GM12878 (cell line): Measurements from ENCODE around the gene CCNJL. TPM values are rescaled to one million over a fixed set of nuclear protein-coding genes. Genes with fewer than 3 reads are reported as not detected.

Source experiments
- ATF7 ChIP-seq: fragments of 450-650 bp; IDR thresholded peaks from 2 replicates; pipeline ENCODE4 v1.6.1; 2016; ENCODE audit warnings: low read depth, mild to moderate bottlenecking
- ELK1 ChIP-seq: IDR thresholded peaks from 2 replicates; pipeline ENCODE4 v1.6.1; 2012; ENCODE audit warnings: low read depth, low read length, improper control_type of control experiment
- MTA3 ChIP-seq: IDR thresholded peaks from 2 replicates; pipeline ENCODE4 v1.6.1; 2012; ENCODE audit warnings: low read length, inconsistent platforms, borderline replicate concordance
- PRDM15 ChIP-seq: fragments of 450-650 bp; formaldehyde crosslinking; IDR thresholded peaks from 2 replicates; pipeline ENCODE4 v1.4.0; 2020; ENCODE audit warnings: mild to moderate bottlenecking, moderate library complexity
- ZNF217 ChIP-seq: fragments of 450-650 bp; IDR thresholded peaks from 2 replicates; pipeline ENCODE4 v1.6.1; 2017; ENCODE audit warnings: antibody characterized with exemption, mild to moderate bottlenecking
- ZNF687 ChIP-seq: fragments of 450-650 bp; IDR thresholded peaks from 2 replicates; pipeline ENCODE4 v1.6.1; 2017; ENCODE audit warnings: mild to moderate bottlenecking, moderate library complexity
- polyA plus RNA-seq, 11 experiments: library from polyadenylated mRNA; depleted of rRNA in 4 of 11; unstranded in 6 of 11; stranded (reverse) in 5 of 11; fragments of >200 nt; fragmentation: Nextera tagmentation in 4 of 11; fragmentation: Illumina TruSeq in 1 of 11; extraction: Ambion mirVana in 4 of 11; extraction: Trizol in 1 of 11; gene quantifications; 1 replicate in 1 of 11; 2 replicates in 10 of 11; pipeline versions ENCODE4 v1.2.1 to v1.2.3, GENCODE V29; 2011 to 2016; ENCODE audit warnings: inconsistent platforms in 2 of 11, missing spikeins in 2 of 11, low read depth in 1 of 11
- total RNA-seq, 4 experiments: library from RNA; depleted of rRNA in 3 of 4; stranded (reverse); fragments of >200 nt in 3 of 4; fragmentation: Illumina TruSeq in 1 of 4; extraction: Trizol in 1 of 4; gene quantifications; 2 replicates each; pipeline versions ENCODE4 v1.2.1 to v1.2.3, GENCODE V29; 2013 to 2021

CCNJL gene
- total and polyA plus RNA-seq, 10 of the 15 experiments (the other 5 are each of a cell fraction or from before 2014, with no cell fraction given): 0.09 to 0.20 (median 0.10) TPM; not detected in 7

GRCh38 chr5:160354666-160355065 lies 42.3 kb upstream of the CCNJL start (continued):
- TF ChIP-seq PRDM15 (CRISPR knock-in tag) (no peak), ELK1 (no peak), MTA3 (no peak), ZNF687 (no peak), ATF7 (no peak), ZNF217 (no peak)
